Heart right ventricle (tissue), 16 donors: ENCODE data around the gene VPS13A. TPM values are rescaled to one million over a fixed set of nuclear protein-coding genes. Genes with fewer than 3 reads are reported as not detected.

ENCODE experiments used
- ATAC-seq, 8 donors: fragments of 200-7000 bp; cut with Tn5 transposase; one replicate each; pipeline ENCODE4 v1.9.1; 2020; ENCODE audit warnings: mild to moderate bottlenecking in 8 of 8, moderate library complexity in 8 of 8, moderate number of reproducible peaks in 1 of 8
- DNase-seq, 2 donors: peaks; one replicate each; pipeline ENCODE4 v3.0.0-alpha.2; 2020
- H3K27ac ChIP-seq, 10 donors: fragments of 200-600 bp; sonication (generic) in 2 of 10; one replicate each; pipeline versions ENCODE4 v1.5.0 to v1.8.0; 2020 to 2022; ENCODE audit warnings: mild to moderate bottlenecking in 3 of 10
- H3K27me3 ChIP-seq, 7 donors: fragments of 200-600 bp; one replicate each; pipeline ENCODE4 v1.8.0; 2021 to 2022; ENCODE audit warnings: mild to moderate bottlenecking in 2 of 7
- H3K36me3 ChIP-seq, 9 donors: fragments of 200-600 bp; sonication (generic) in 1 of 9; one replicate each; pipeline versions ENCODE4 v1.5.0 to v1.8.0; 2020 to 2022; ENCODE audit warnings: mild to moderate bottlenecking in 2 of 9
- H3K4me1 ChIP-seq, 9 donors: fragments of 200-600 bp; sonication (generic) in 1 of 9; one replicate each; pipeline versions ENCODE4 v1.5.0 to v1.8.0; 2020 to 2022; ENCODE audit warnings: mild to moderate bottlenecking in 4 of 9
- H3K4me3 ChIP-seq, 10 donors: fragments of 200-600 bp; sonication (generic) in 2 of 10; one replicate each; pipeline versions ENCODE4 v1.5.0 to v1.8.0; 2020 to 2022; ENCODE audit warnings: mild to moderate bottlenecking in 7 of 10, moderate library complexity in 2 of 10
- H3K9me3 ChIP-seq, 11 donors: fragments of 200-600 bp in 10 of 11; sonication (generic) in 2 of 11; one replicate each; pipeline versions ENCODE4 v1.5.0 to v1.8.0; 2013 to 2022; ENCODE audit warnings: mild to moderate bottlenecking in 2 of 11, control low read depth in 1 of 11, moderate library complexity in 1 of 11
- CTCF ChIP-seq, 9 donors: fragments of 200-600 bp; sonication (generic) in 2 of 9; IDR thresholded peaks; one replicate each; pipeline versions ENCODE4 v1.5.0 to v1.8.0; 2021 to 2022; ENCODE audit warnings: antibody characterized with exemption in 9 of 9, mild to moderate bottlenecking in 5 of 9, moderate library complexity in 1 of 9
- WGBS, 2 donors: extraction: QIAGEN DNeasy Blood & Tissue Kit; methylation state at CpG; one replicate each; pipeline ENCODE4 v1.1.7; 2013; ENCODE audit warnings: inconsistent platforms in 1 of 2; 5-methylcytosine and 5-hydroxymethylcytosine counted together
- intact Hi-C, 10 donors: fragments of 100-400 bp; cut with DNase I; formaldehyde crosslinking; loops; one replicate each; pipeline versions ENCODE4 v1.11.1 to v1.14.2; 2022
- polyA plus RNA-seq, 2 donors: library from polyadenylated mRNA; stranded (reverse); fragments of 200-250 nt; gene quantifications; one replicate each; pipeline ENCODE4 v1.2.3, GENCODE V29; 2013
- total RNA-seq, 10 donors: library from RNA; stranded (reverse); fragmentation: NEBNext Ultra II Directional in 3 of 10; extraction: Animal tissue kit (Norgen Biotek cat#: 25700) in 3 of 10; gene quantifications; one replicate each; pipeline versions ENCODE4 v1.2.1 to v1.2.4, GENCODE V29; 2021 to 2023
- donor health status: Arrhythmogenic right ventricular cardiomyopathy.
- donor health status: ischemic (EF 13 %, LVEDD 7.1; RV severe dilation, severe dysfunction).
- donor health status: healthy with polysubstance abuse.
- donor health status: DM: no; HTN: yes; CAD: no.
- donor health status: DM: no; HTN: no; CAD: no.
- donor health status: ischemic (EF 25% LVEDD 6.9; RV normal size, moderate dysfunction).
- donor health status: ischemic (EF 25% LVEDD 5.7; RV mildly dilated, moderate dysfunction).
- donor health status: healthy.
- donor health status: DM: yes; HTN: yes; CAD: no.
- donor health status: Ischemic cardiomyopathy.
- donor health status: ischemic (EF 35%, LVEDD 5.7; RV mildly dilated, moderate dysfunction).
- donor health status: nonischemic (EF 11% LVEDD 7.7; RV severe dilation, severe dysfunction).
- donor health status: DM: yes; HTN: yes; CAD: no.
- donor health status: PGD.
- donor health status: ischemic (EF 29% LVEDD 5.4; RV normal size, mild dysfunction).
- donor health status: nonischemic (EF 23%, LVEDD 6.1; RV moderate dilation, normal function).

Gene VPS13A
- total and polyA plus RNA-seq, 12 donors, result 6.8 to 53.2 (median 33.6) TPM

DNA sequence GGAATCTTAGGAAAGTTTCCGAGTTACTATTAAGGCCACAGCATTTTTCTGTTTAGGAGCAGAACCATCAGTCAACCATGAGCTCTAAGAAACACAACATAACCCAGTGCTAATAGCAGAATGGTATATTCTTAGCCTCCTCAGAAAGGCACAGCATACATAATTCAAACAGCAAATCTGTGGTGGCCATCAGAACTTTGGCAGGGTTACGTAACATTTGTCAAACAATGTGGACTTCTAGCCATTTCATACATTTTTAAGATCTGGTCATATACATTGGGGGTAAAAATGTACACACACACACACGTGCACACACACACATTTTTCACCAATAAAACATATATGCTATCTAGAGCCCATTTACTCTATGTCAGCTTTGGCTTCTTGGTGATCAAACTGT, 245.6 kb downstream of the VPS13A start:
- TF ChIP-seq CTCF (IDR thresholded peaks at IDR 0.05), result no peak
- H3K27me3 ChIP-seq, result no peaks in the 10 kb centered on the region
- no peak overlapping the region for H3K27ac ChIP-seq
- intact Hi-C loops, result no loop called here
- H3K4me1 ChIP-seq, result peaks cover 0 to 17% (median 0%) of the 10 kb centered on the region in 9 donors
- no peak for ATAC-seq
- H3K36me3 ChIP-seq, result peaks cover 0 to 14% (median 0%) of the 10 kb centered on the region in 9 donors
- no peak for DNase-seq
- no peak overlapping the region for H3K4me3 ChIP-seq
- WGBS, 2 donors, result 97 to 99% methylated on average over 3 of the region's 3 CpGs
- no peaks in the 10 kb centered on the region for H3K9me3 ChIP-seq

DNA sequence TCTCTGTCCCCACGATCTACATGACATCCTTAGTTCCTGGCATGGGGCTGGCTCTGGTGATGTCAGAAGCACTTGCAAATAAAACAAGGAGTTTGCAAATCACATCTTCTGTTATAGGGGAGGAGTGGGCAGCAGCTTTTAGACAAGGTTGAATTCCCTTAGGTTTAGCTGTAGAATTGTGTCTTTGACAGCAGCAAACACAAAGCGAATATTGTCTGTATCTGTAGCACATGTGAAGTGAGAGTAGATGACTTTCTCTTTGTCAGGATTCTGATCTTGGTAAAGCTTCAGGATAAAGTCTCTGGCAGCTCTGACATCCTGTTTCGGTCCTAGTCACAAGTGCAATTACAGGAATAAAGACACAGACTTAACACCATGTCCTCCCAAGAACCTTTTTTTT, 246.5 kb downstream of the VPS13A start:
- H3K36me3 ChIP-seq, result peaks cover 0 to 10% (median 0%) of the 10 kb centered on the region in 9 donors
- no peak for ATAC-seq
- no peaks in the 10 kb centered on the region for H3K9me3 ChIP-seq
- H3K4me1 ChIP-seq, result peaks cover 0 to 17% (median 0%) of the 10 kb centered on the region in 9 donors
- H3K27me3 ChIP-seq, result no peaks in the 10 kb centered on the region
- no peak for TF ChIP-seq CTCF (IDR thresholded peaks at IDR 0.05)
- H3K27ac ChIP-seq, result no peak overlapping the region
- H3K4me3 ChIP-seq, result no peak overlapping the region
- no peak for DNase-seq
- intact Hi-C loops, result no loop called here
- 65 to 78% methylated on average over 3 of the region's 3 CpGs for WGBS, 2 donors

GRCh38 chr9:77424993-77425392, 247.7 kb downstream of the VPS13A start:
- no peaks in the 10 kb centered on the region for H3K9me3 ChIP-seq
- H3K36me3 ChIP-seq, result peaks cover 0 to 3% (median 0%) of the 10 kb centered on the region in 9 donors
- H3K4me3 ChIP-seq, result no peak overlapping the region
- no peak for DNase-seq
- 89 to 91% methylated on average over 2 of the region's 2 CpGs for WGBS, 2 donors
- no peak for ATAC-seq
- intact Hi-C loops, result no loop called here
- no peaks in the 10 kb centered on the region for H3K27me3 ChIP-seq
- TF ChIP-seq CTCF (IDR thresholded peaks at IDR 0.05), result no peak
- H3K27ac ChIP-seq, result no peak overlapping the region
- peaks cover 0 to 21% (median 0%) of the 10 kb centered on the region in 9 donors for H3K4me1 ChIP-seq

GRCh38 chr9:77426712-77427111, 249.4 kb downstream of the VPS13A start:
- DNase-seq (no peak), ATAC-seq (no peak)
- Histone ChIP-seq H3K9me3 (no peaks in the 10 kb centered on the region), H3K4me3 (no peak overlapping the region), H3K4me1 (peaks cover 0 to 15% (median 0%) of the 10 kb centered on the region in 9 donors), H3K27ac (no peak overlapping the region), H3K27me3 (no peaks in the 10 kb centered on the region), H3K36me3 (peaks cover 0 to 3% (median 0%) of the 10 kb centered on the region in 9 donors)
- no peak for TF ChIP-seq CTCF (IDR thresholded peaks at IDR 0.05)
- 58 to 80% methylated on average over 3 of the region's 3 CpGs for WGBS, 2 donors
- intact Hi-C loops, result no loop called here
